T47D (cell line): Measurements from ENCODE around the gene AMOTL1.

Experiments
- DNase-seq, 2 experiments: peaks; one replicate each; pipeline versions ENCODE4 v3.0.0 to v3.0.0-alpha.2; 2011 to 2012; ENCODE audit warnings: low read depth in 1 of 2, low spot score in 1 of 2
- JUND ChIP-seq: IDR thresholded peaks from 2 replicates; pipeline ENCODE4 v1.6.1; 2012; ENCODE audit warnings: low read depth
- in situ Hi-C: cut with HindIII; loops from 2 replicates; pipeline ENCODE4 v1.10.0; 2016; ENCODE audit warnings: low sequenced_read_pairs, low pct_unique_long_range_greater_than_20kb

AMOTL1 gene

GRCh38 chr11:94866936-94867795 lies 99.0 kb downstream of the AMOTL1 start:
- TF ChIP-seq JUND, result no peak
- in situ Hi-C loops, result no loop called here
- no peak for DNase-seq

GRCh38 chr11:94868468-94868867 lies 100.3 kb downstream of the AMOTL1 start:
- TF ChIP-seq JUND, result no peak
- in situ Hi-C loops, result no loop called here
- DNase-seq, result no peak

- DNase-seq, result no peak
- in situ Hi-C loops, result no loop called here
- no peak for TF ChIP-seq JUND
Observed at GRCh38 chr11:94869186-94869585, 101.0 kb downstream of the AMOTL1 start.

- no peak for DNase-seq
- TF ChIP-seq JUND, result no peak
- in situ Hi-C loops, result no loop called here
Observed at GRCh38 chr11:94870422-94870821, 102.3 kb downstream of the AMOTL1 start.

- DNase-seq, result no peak
- in situ Hi-C loops, result no loop called here
- TF ChIP-seq JUND, result no peak
Observed at GRCh38 chr11:94871491-94872185, 103.5 kb downstream of the AMOTL1 start.

GRCh38 chr11:94873916-94874540 lies 105.9 kb downstream of the AMOTL1 start:
- TF ChIP-seq JUND, result no peak
- DNase-seq, result no peak
- in situ Hi-C loops, result no loop called here

- no peak for TF ChIP-seq JUND
- in situ Hi-C loops, result no loop called here
- no peak for DNase-seq
Observed at GRCh38 chr11:94876222-94876621, 108.1 kb downstream of the AMOTL1 start.

GRCh38 chr11:94876645-94877442 lies 108.7 kb downstream of the AMOTL1 start:
- DNase-seq, result no peak
- in situ Hi-C loops, result no loop called here

GRCh38 chr11:94877443-94878200 lies 109.5 kb downstream of the AMOTL1 start:
- no peak for TF ChIP-seq JUND
- in situ Hi-C loops, result no loop called here
- DNase-seq, result no peak

More at GRCh38 chr11:94876645-94877442, 108.7 kb downstream of the AMOTL1 start:
- TF ChIP-seq JUND, result no peak

- no peak for TF ChIP-seq JUND
- DNase-seq, result no peak
- in situ Hi-C loops, result no loop called here
Observed at GRCh38 chr11:94879006-94879405, 110.8 kb downstream of the AMOTL1 start.

GRCh38 chr11:94880216-94880615 lies 112.1 kb downstream of the AMOTL1 start:
- DNase-seq, result peak; percentile 18 to 74
- in situ Hi-C loops, result no loop called here
- TF ChIP-seq JUND, result peak; percentile 71

- no peak for TF ChIP-seq JUND
Observed at GRCh38 chr11:94882931-94883330, 114.8 kb downstream of the AMOTL1 start.

More at GRCh38 chr11:94882931-94883330, 114.8 kb downstream of the AMOTL1 start:
- no peak for DNase-seq
- in situ Hi-C loops, result no loop called here
